SK-N-SH treated with all-trans-retinoic acid at 6 μM for 48 hours (cell line): Measurements from ENCODE around the gene SERPINB8.
A peak's percentile ranks its signal among the peaks of the same experiment; 100 is the strongest.

Experiments used
- ATAC-seq: fragments of 200-7000 bp; cut with Tn5 transposase; 3 replicates; pipeline ENCODE4 v1.9.1; 2020; ENCODE audit warnings: mild to moderate bottlenecking, moderate library complexity
- ARNTL ChIP-seq: fragments of 450-650 bp; formaldehyde crosslinking; IDR thresholded peaks from 2 replicates; pipeline ENCODE4 v1.5.0; 2020; ENCODE audit warnings: low read depth, mild to moderate bottlenecking, moderate library complexity, borderline replicate concordance
- BACH2 ChIP-seq: fragments of 250-450 bp; sonication (Bioruptor Pico); IDR thresholded peaks from 2 replicates; pipeline ENCODE4 v1.9.0; 2021; ENCODE audit warnings: mild to moderate bottlenecking, borderline replicate concordance
- CSDC2 ChIP-seq: fragments of 250-450 bp; sonication (Bioruptor Pico); IDR thresholded peaks from 2 replicates; pipeline ENCODE4 v1.5.0; 2020; ENCODE audit warnings: mild to moderate bottlenecking, moderate library complexity
- GLIS3 ChIP-seq: fragments of 250-450 bp; sonication (Bioruptor Pico); IDR thresholded peaks from 2 replicates; pipeline ENCODE4 v1.5.0; 2020; ENCODE audit warnings: mild to moderate bottlenecking, moderate library complexity
- ISL1 ChIP-seq: fragments of 250-450 bp; sonication (Bioruptor Pico); IDR thresholded peaks from 2 replicates; pipeline ENCODE4 v2.1.2; 2022; ENCODE audit warnings: mild to moderate bottlenecking, moderate library complexity
- OSR1 ChIP-seq: fragments of 250-450 bp; sonication (Bioruptor Pico); IDR thresholded peaks from 2 replicates; pipeline ENCODE4 v1.8.0; 2022; ENCODE audit warnings: moderate library complexity, mild to moderate bottlenecking, inconsistent platforms
- PPARA ChIP-seq: fragments of 250-450 bp; sonication (Bioruptor Pico); IDR thresholded peaks from 2 replicates; pipeline ENCODE4 v1.5.0; 2020; ENCODE audit warnings: mild to moderate bottlenecking, borderline replicate concordance
- SNAI2 ChIP-seq: fragments of 250-450 bp; sonication (Bioruptor Pico); IDR thresholded peaks from 2 replicates; pipeline ENCODE4 v1.5.0; 2020; ENCODE audit warnings: mild to moderate bottlenecking, moderate library complexity
- TCF4 ChIP-seq: fragments of 250-450 bp; sonication (Bioruptor Pico); IDR thresholded peaks from 2 replicates; pipeline ENCODE4 v1.8.0; 2021; ENCODE audit warnings: mild to moderate bottlenecking, moderate library complexity, borderline replicate concordance
- TOX ChIP-seq: fragments of 250-450 bp; sonication (Bioruptor Pico); IDR thresholded peaks from 2 replicates; pipeline ENCODE4 v1.8.0; 2021; ENCODE audit warnings: mild to moderate bottlenecking, moderate library complexity, borderline replicate concordance
- ZC3H10 ChIP-seq: fragments of 250-450 bp; sonication (Bioruptor Pico); IDR thresholded peaks from 2 replicates; pipeline ENCODE4 v1.5.1; 2021; ENCODE audit warnings: mild to moderate bottlenecking, moderate library complexity
- ZFP3 ChIP-seq: fragments of 250-450 bp; sonication (Bioruptor Pico); IDR thresholded peaks from 2 replicates; pipeline ENCODE4 v1.5.0; 2020; ENCODE audit warnings: mild to moderate bottlenecking, moderate library complexity
- ZFP30 ChIP-seq: fragments of 450-650 bp; formaldehyde crosslinking; IDR thresholded peaks from 2 replicates; pipeline ENCODE4 v1.5.0; 2022; ENCODE audit warnings: mild to moderate bottlenecking, moderate library complexity
- ZNF70 ChIP-seq: fragments of 450-650 bp; formaldehyde crosslinking; IDR thresholded peaks from 2 replicates; pipeline ENCODE4 v1.5.0; 2020; ENCODE audit warnings: mild to moderate bottlenecking, moderate library complexity
- ZNF8 ChIP-seq: fragments of 450-650 bp; formaldehyde crosslinking; IDR thresholded peaks from 2 replicates; pipeline ENCODE4 v1.5.0; 2020; ENCODE audit warnings: mild to moderate bottlenecking, moderate library complexity
- TF ChIP-seq, protein P1 (sequence below): fragments of 250-450 bp; sonication (Bioruptor Pico); IDR thresholded peaks from 2 replicates; pipeline ENCODE4 v1.5.0; 2020; ENCODE audit warnings: mild to moderate bottlenecking, moderate library complexity
- TF ChIP-seq, protein P2 (sequence below): fragments of 250-450 bp; sonication (Bioruptor Pico); IDR thresholded peaks from 2 replicates; pipeline ENCODE4 v1.8.0; 2020; ENCODE audit warnings: mild to moderate bottlenecking, moderate library complexity, borderline replicate concordance
- TF ChIP-seq, protein P3 (sequence below): fragments of 250-450 bp; sonication (Bioruptor Pico); IDR thresholded peaks from 2 replicates; pipeline ENCODE4 v1.8.0; 2021; ENCODE audit warnings: low read depth, mild to moderate bottlenecking, moderate library complexity, borderline replicate concordance
- TF ChIP-seq, protein P4 (sequence below): fragments of 250-450 bp; sonication (Bioruptor Pico); IDR thresholded peaks from 2 replicates; pipeline ENCODE4 v1.5.1; 2020; ENCODE audit warnings: low read depth, mild to moderate bottlenecking, moderate library complexity
- TF ChIP-seq, protein P5 (sequence below): fragments of 250-450 bp; sonication (Bioruptor Pico); IDR thresholded peaks from 2 replicates; pipeline ENCODE4 v1.5.1; 2021; ENCODE audit warnings: mild to moderate bottlenecking, moderate library complexity

The SERPINB8 gene

DNA sequence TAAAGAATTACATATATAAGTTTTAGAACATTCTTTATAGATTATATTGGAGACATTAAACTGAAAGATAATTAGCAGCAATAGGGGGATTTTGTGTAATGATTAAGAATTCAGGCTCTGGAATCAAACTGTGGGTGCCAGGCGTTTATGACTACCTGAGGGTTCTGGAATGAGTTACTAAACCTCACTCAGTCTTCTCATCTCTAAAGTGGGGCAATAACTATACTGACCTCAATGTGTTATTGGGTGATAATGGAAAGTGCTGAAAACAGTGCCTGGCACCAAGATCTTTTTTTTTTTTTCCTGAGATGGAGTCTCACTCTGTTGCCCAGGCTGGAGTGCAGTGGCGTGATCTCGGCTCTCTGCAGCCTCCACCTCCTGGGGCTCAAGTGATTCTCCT lies 7.2 kb downstream of the SERPINB8 start:
- ATAC-seq: no peak
- TF ChIP-seq PPARA (CRISPR knock-in tag): no peak
- TF ChIP-seq, protein P1, sequence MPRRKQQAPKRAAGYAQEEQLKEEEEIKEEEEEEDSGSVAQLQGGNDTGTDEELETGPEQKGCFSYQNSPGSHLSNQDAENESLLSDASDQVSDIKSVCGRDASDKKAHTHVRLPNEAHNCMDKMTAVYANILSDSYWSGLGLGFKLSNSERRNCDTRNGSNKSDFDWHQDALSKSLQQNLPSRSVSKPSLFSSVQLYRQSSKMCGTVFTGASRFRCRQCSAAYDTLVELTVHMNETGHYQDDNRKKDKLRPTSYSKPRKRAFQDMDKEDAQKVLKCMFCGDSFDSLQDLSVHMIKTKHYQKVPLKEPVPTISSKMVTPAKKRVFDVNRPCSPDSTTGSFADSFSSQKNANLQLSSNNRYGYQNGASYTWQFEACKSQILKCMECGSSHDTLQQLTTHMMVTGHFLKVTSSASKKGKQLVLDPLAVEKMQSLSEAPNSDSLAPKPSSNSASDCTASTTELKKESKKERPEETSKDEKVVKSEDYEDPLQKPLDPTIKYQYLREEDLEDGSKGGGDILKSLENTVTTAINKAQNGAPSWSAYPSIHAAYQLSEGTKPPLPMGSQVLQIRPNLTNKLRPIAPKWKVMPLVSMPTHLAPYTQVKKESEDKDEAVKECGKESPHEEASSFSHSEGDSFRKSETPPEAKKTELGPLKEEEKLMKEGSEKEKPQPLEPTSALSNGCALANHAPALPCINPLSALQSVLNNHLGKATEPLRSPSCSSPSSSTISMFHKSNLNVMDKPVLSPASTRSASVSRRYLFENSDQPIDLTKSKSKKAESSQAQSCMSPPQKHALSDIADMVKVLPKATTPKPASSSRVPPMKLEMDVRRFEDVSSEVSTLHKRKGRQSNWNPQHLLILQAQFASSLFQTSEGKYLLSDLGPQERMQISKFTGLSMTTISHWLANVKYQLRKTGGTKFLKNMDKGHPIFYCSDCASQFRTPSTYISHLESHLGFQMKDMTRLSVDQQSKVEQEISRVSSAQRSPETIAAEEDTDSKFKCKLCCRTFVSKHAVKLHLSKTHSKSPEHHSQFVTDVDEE (CRISPR knock-in tag): no peak
- no peak for TF ChIP-seq OSR1
- no peak for TF ChIP-seq TOX (CRISPR knock-in tag)
- TF ChIP-seq ZFP3 (CRISPR knock-in tag): no peak
- TF ChIP-seq, protein P2, sequence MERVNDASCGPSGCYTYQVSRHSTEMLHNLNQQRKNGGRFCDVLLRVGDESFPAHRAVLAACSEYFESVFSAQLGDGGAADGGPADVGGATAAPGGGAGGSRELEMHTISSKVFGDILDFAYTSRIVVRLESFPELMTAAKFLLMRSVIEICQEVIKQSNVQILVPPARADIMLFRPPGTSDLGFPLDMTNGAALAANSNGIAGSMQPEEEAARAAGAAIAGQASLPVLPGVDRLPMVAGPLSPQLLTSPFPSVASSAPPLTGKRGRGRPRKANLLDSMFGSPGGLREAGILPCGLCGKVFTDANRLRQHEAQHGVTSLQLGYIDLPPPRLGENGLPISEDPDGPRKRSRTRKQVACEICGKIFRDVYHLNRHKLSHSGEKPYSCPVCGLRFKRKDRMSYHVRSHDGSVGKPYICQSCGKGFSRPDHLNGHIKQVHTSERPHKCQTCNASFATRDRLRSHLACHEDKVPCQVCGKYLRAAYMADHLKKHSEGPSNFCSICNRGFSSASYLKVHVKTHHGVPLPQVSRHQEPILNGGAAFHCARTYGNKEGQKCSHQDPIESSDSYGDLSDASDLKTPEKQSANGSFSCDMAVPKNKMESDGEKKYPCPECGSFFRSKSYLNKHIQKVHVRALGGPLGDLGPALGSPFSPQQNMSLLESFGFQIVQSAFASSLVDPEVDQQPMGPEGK (CRISPR knock-in tag): no peak
- TF ChIP-seq, protein P3, sequence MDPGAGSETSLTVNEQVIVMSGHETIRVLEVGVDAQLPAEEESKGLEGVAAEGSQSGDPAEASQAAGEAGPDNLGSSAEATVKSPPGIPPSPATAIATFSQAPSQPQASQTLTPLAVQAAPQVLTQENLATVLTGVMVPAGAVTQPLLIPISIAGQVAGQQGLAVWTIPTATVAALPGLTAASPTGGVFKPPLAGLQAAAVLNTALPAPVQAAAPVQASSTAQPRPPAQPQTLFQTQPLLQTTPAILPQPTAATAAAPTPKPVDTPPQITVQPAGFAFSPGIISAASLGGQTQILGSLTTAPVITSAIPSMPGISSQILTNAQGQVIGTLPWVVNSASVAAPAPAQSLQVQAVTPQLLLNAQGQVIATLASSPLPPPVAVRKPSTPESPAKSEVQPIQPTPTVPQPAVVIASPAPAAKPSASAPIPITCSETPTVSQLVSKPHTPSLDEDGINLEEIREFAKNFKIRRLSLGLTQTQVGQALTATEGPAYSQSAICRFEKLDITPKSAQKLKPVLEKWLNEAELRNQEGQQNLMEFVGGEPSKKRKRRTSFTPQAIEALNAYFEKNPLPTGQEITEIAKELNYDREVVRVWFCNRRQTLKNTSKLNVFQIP (CRISPR knock-in tag): no peak
- no peak for TF ChIP-seq GLIS3 (CRISPR knock-in tag)
- no peak for TF ChIP-seq ISL1 (CRISPR knock-in tag)
- TF ChIP-seq SNAI2 (CRISPR knock-in tag): no peak
- TF ChIP-seq, protein P4, sequence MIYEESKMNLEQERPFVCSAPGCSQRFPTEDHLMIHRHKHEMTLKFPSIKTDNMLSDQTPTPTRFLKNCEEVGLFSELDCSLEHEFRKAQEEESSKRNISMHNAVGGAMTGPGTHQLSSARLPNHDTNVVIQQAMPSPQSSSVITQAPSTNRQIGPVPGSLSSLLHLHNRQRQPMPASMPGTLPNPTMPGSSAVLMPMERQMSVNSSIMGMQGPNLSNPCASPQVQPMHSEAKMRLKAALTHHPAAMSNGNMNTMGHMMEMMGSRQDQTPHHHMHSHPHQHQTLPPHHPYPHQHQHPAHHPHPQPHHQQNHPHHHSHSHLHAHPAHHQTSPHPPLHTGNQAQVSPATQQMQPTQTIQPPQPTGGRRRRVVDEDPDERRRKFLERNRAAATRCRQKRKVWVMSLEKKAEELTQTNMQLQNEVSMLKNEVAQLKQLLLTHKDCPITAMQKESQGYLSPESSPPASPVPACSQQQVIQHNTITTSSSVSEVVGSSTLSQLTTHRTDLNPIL (CRISPR knock-in tag): no peak
- no peak for TF ChIP-seq BACH2

DNA sequence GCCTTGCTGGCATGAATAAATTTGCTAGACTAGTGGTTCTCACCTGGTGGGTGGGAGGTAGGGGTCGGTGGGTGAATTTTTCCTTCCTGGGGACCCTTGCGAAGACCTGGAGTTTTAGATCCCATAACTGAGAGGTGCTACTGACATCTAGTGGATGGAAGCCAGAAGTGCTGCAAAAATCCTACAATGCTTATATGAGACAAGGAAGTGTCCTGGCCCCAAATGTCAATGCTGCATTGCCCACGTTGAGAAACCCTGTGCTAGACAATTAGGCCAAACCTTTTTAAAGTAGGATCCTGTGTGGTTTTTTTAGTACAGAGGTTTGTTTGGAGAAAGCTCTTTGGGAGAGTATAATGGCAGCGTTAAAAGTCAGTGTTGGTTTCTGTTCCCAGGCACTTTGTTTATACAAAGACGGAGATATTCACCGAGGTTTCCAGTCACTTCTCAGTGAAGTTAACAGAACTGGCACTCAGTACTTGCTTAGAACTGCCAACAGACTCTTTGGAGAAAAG lies 9.6 kb downstream of the SERPINB8 start:
- no peak for TF ChIP-seq BACH2
- TF ChIP-seq PPARA (CRISPR knock-in tag): no peak
- TF ChIP-seq OSR1: no peak
- no peak for TF ChIP-seq TCF4 (CRISPR knock-in tag)
- peak; percentile 95 for ATAC-seq

DNA sequence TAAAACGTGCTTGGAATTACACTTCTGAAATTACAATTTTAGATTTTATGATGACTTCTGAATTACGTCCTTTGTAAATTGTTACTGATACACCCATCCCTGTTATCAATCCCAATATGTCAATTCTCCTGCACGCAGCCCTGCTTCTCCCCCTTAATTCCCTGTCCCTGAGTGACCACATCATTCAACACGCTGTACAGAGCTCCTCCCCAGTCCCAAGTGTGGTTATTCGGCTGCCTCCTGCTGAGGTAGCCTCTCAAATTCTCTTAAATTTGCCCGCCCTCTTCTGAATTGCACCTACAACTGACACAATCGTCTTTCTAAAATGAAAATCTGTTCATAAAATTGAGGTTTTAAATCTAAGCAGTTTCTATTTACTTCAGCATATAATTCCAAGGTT lies 10.1 kb downstream of the SERPINB8 start:
- no peak for ATAC-seq
- TF ChIP-seq ARNTL (no peak), PPARA (CRISPR knock-in tag) (no peak), GLIS3 (CRISPR knock-in tag) (no peak), ZFP30 (CRISPR knock-in tag) (no peak), ISL1 (CRISPR knock-in tag) (no peak), ZNF70 (CRISPR knock-in tag) (no peak), OSR1 (no peak), BACH2 (no peak)

DNA sequence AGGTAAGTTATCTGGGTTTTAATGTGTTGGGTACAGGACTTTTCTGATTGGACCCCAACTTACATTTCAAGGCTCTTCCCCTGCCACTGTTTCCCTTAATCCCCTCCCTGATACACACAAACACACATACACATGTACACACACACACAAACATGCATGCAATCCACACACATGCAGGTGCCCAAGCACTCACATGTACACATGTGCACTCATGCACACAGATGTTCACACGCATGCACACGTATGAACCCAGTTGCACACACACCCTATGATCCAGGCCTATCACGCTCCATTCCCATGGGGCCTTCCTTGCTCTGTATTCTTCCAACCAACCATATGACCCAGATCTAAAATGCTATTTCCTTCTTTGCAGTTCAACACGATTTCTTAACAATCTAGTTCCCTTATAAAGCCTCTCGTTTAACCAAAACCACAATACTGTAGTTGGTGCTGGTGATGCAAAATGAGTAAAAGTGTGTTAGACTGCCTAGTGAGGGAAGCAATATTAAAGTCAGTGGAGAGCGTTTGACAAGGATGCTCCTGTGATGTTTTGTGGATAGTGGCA lies 11.1 kb downstream of the SERPINB8 start:
- ATAC-seq: no peak
- TF ChIP-seq, protein P3 (CRISPR knock-in tag): no peak
- TF ChIP-seq ZC3H10 (CRISPR knock-in tag) (no peak), ZNF8 (CRISPR knock-in tag) (no peak), BACH2 (no peak), CSDC2 (no peak), SNAI2 (CRISPR knock-in tag) (no peak), ARNTL (no peak)
- TF ChIP-seq, protein P5, sequence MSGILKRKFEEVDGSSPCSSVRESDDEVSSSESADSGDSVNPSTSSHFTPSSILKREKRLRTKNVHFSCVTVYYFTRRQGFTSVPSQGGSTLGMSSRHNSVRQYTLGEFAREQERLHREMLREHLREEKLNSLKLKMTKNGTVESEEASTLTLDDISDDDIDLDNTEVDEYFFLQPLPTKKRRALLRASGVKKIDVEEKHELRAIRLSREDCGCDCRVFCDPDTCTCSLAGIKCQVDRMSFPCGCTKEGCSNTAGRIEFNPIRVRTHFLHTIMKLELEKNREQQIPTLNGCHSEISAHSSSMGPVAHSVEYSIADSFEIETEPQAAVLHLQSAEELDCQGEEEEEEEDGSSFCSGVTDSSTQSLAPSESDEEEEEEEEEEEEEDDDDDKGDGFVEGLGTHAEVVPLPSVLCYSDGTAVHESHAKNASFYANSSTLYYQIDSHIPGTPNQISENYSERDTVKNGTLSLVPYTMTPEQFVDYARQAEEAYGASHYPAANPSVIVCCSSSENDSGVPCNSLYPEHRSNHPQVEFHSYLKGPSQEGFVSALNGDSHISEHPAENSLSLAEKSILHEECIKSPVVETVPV (CRISPR knock-in tag): no peak
- TF ChIP-seq, protein P1 (CRISPR knock-in tag): no peak
